ENCODE results near the gene KRTAP5-6. TPM values are rescaled to one million over a fixed set of nuclear protein-coding genes. Genes with fewer than 3 reads are reported as not detected.

Gene KRTAP5-6
- total RNA-seq, 1 experiment from 2014 or later = not detected

GRCh38 chr11:1648653-1649420, 48.2 kb upstream of the KRTAP5-6 start:
- RAD21 ChIA-PET (ENCODE audit: low non-redundant PET in 1 of 2, low total read pairs in 2 of 2, uncharacterized antibody in 2 of 2, unreplicated experiment in 2 of 2) = no interaction called here
- TF ChIP-seq POLR2A (IDR thresholded peaks at IDR 0.05; ENCODE audit: borderline replicate concordance, extremely low read depth, insufficient read depth, insufficient read length) (no peak), ZNF274 (IDR thresholded peaks at IDR 0.05; ENCODE audit: low read depth, low read length) (no peak), CBX3 (IDR thresholded peaks at IDR 0.05; ENCODE audit: low read depth) (no peak), SIN3A (IDR thresholded peaks at IDR 0.05; ENCODE audit: low read depth) (no peak), ZFX (IDR thresholded peaks at IDR 0.05) (no peak)

DNA sequence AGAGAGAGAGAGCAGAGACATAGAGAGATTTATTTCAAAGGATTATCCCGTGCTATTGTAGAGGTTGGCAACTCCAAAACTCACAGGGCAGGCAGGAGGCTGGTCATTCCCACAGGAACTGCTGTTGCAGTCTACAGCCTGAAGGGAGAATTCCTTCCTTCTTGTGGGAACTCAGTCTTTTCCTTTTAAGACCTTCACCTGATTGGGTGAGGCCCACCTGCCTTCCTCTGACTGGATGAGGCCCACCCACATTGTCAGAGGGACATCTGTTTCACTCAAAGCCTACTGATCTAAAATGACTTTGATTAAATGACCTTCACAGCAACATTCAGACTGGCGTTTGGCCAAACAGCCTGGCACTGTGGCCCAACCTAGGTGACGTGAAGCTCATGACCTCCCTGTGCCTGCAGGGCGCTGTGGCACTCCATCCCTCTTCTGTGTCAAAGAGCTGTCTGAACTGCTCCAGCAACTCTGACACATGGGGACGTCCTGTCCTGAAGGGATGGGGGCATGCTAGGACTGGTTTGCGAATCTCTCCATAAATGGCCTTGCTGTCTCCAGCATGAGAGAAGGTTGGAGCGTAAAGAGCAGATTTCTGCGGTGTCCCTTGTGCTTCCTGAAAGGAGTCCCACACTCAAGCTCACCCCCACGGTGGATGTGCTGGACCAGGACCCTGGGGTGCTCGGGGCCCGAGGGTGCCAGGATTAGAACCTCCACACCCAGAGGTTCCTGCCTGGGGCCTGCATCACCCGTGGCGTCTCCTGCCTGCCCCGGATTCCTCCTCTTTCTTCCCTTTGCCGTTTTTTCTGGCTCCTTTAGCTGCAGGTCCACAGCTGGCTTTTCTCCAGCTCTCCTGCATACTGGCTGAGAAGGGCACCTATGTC, 46.7 kb upstream of the KRTAP5-6 start:
- H3K36me3 ChIP-seq (ENCODE audit: control insufficient read depth in 1 of 2, insufficient read depth in 2 of 2, low read length in 2 of 2) = no peaks in the 10 kb centered on the region
- ChIA-PET CTCF (interaction anchor here (1.1 to 1.7 kb wide), 4 partner anchors 11 to 501 kb away, joined by 3 to 11 read pairs (median 4); no protein-coding TSS in a partner anchor), POLR2A (no interaction called here), RAD21 (ENCODE audit: low non-redundant PET in 1 of 2, low total read pairs in 2 of 2, uncharacterized antibody in 2 of 2, unreplicated experiment in 2 of 2) (interaction anchor here in 1 of 2 experiments (0.6 kb wide), 1 partner anchor 183 kb away, joined by 3 read pairs; no protein-coding TSS in a partner anchor)
- no peak overlapping the region for H3K4me2 ChIP-seq (ENCODE audit: low read length)
- no peak overlapping the region for H3K9ac ChIP-seq (ENCODE audit: low read length)
- DNase-seq (ENCODE audit: low read depth, low spot score) (no peak), ATAC-seq (peak; percentile 41; the same call in 1 of the 2 replicates)
- intact Hi-C loops (cut with micrococcal nuclease) = loop anchor here (5.0 kb wide), 1 partner anchor 232 kb away; no protein-coding TSS in a partner anchor
- H3K9me2 ChIP-seq (ENCODE audit: insufficient read depth) = no peaks in the 10 kb centered on the region
- no peaks in the 10 kb centered on the region for H3K27me3 ChIP-seq (ENCODE audit: insufficient read depth, low read length)
- no peaks in the 10 kb centered on the region for H4K20me1 ChIP-seq (ENCODE audit: insufficient read depth)
- H2AFZ ChIP-seq (ENCODE audit: low read depth, low read length, poor library complexity, severe bottlenecking) = no peak overlapping the region
- TF ChIP-seq POLR2AphosphoS5 (IDR thresholded peaks at IDR 0.05; ENCODE audit: low read depth, low read length) = no peak
- TF ChIP-seq CTCF (IDR thresholded peaks at IDR 0.05 in 2 of 3, conservative IDR thresholded peaks at IDR 0.05 in 1 of 3; ENCODE audit: borderline replicate concordance in 1 of 3, insufficient read depth in 1 of 3, low read depth in 2 of 3, low read length in 2 of 3) = 0 out of 6 replicates have a peak, but pooled peaks of 1 of the 3 experiments have one; percentile 4
- H3K79me2 ChIP-seq (ENCODE audit: insufficient read depth, low read length) = no peaks in the 10 kb centered on the region
- H3K27ac ChIP-seq (ENCODE audit: low read depth, low read length) = no peak overlapping the region
- no peaks in the 10 kb centered on the region for H3K9me3 ChIP-seq (ENCODE audit: control insufficient read depth in 1 of 2, insufficient read depth in 1 of 2, low read depth in 1 of 2, low read length in 2 of 2)
- H3K4me3 ChIP-seq (replicated peaks in 1 of 2; ENCODE audit: low read depth in 1 of 2, low read length in 2 of 2) = no peak overlapping the region
- peaks cover 0 to 7% of the 10 kb centered on the region in 2 experiments; a peak in 3 of 4 replicates for H3K4me1 ChIP-seq (ENCODE audit: control insufficient read depth in 1 of 2, insufficient read depth in 2 of 2, low read length in 2 of 2)
- BruUV-seq (replicated peaks) = no TSS peak

More at GRCh38 chr11:1648653-1649420, 48.2 kb upstream of the KRTAP5-6 start:
- H3K4me1 ChIP-seq (ENCODE audit: control insufficient read depth in 1 of 2, insufficient read depth in 2 of 2, low read length in 2 of 2) = peaks cover 0 to 7% of the 10 kb centered on the region in 2 experiments; a peak in 3 of 4 replicates
- no peak overlapping the region for H3K27ac ChIP-seq (ENCODE audit: low read depth, low read length)
- no TSS peak for BruUV-seq (replicated peaks)
- no peaks in the 10 kb centered on the region for H3K36me3 ChIP-seq (ENCODE audit: control insufficient read depth in 1 of 2, insufficient read depth in 2 of 2, low read length in 2 of 2)
- H3K4me2 ChIP-seq (ENCODE audit: low read length) = no peak overlapping the region
- ChIA-PET CTCF (interaction anchor here (1.0 kb wide), 1 partner anchor 102 kb away, joined by 3 read pairs; no protein-coding TSS in a partner anchor), POLR2A (no interaction called here)
- no peaks in the 10 kb centered on the region for H3K27me3 ChIP-seq (ENCODE audit: insufficient read depth, low read length)
- H3K9me2 ChIP-seq (ENCODE audit: insufficient read depth) = no peaks in the 10 kb centered on the region
- no peaks in the 10 kb centered on the region for H3K79me2 ChIP-seq (ENCODE audit: insufficient read depth, low read length)
- DNase-seq (ENCODE audit: low read depth, low spot score) (no peak), ATAC-seq (no peak)
- H2AFZ ChIP-seq (ENCODE audit: low read depth, low read length, poor library complexity, severe bottlenecking) = no peak overlapping the region
- no peaks in the 10 kb centered on the region for H4K20me1 ChIP-seq (ENCODE audit: insufficient read depth)
- no peaks in the 10 kb centered on the region for H3K9me3 ChIP-seq (ENCODE audit: control insufficient read depth in 1 of 2, insufficient read depth in 1 of 2, low read depth in 1 of 2, low read length in 2 of 2)
- intact Hi-C loops (cut with micrococcal nuclease) = no loop called here
- H3K9ac ChIP-seq (ENCODE audit: low read length) = no peak overlapping the region
- no peak overlapping the region for H3K4me3 ChIP-seq (replicated peaks in 1 of 2; ENCODE audit: low read depth in 1 of 2, low read length in 2 of 2)
